ENCODE results near the gene ADCY7.

Gene ADCY7

GRCh38 chr16:50267151-50267631 lies 840 bp downstream of the ADCY7 start:
- DNase-seq (ENCODE audit: insufficient read length, low spot score) (no peak), FAIRE-seq (no peak)
- no peak for TF ChIP-seq POLR2A (IDR thresholded peaks at IDR 0.05; ENCODE audit: low read depth, low read length)

- no peak for DNase-seq (ENCODE audit: insufficient read length, low spot score)
- FAIRE-seq: no peak
Measured at GRCh38 chr16:50267651-50268050, 1.3 kb downstream of the ADCY7 start.

GRCh38 chr16:50268352-50268751 lies 2.0 kb downstream of the ADCY7 start:
- FAIRE-seq (no peak), DNase-seq (ENCODE audit: insufficient read length, low spot score) (no peak)
- no peak for TF ChIP-seq POLR2A (IDR thresholded peaks at IDR 0.05; ENCODE audit: low read depth, low read length)

More at GRCh38 chr16:50267651-50268050, 1.3 kb downstream of the ADCY7 start:
- no peak for TF ChIP-seq POLR2A (IDR thresholded peaks at IDR 0.05; ENCODE audit: low read depth, low read length)

GRCh38 chr16:50269061-50269705 lies 2.8 kb downstream of the ADCY7 start:
- DNase-seq (ENCODE audit: insufficient read length, low spot score) (no peak), FAIRE-seq (no peak)
- no peak for TF ChIP-seq POLR2A (IDR thresholded peaks at IDR 0.05; ENCODE audit: low read depth, low read length)

GRCh38 chr16:50269769-50270509 lies 3.6 kb downstream of the ADCY7 start:
- no peak for TF ChIP-seq POLR2A (IDR thresholded peaks at IDR 0.05; ENCODE audit: low read depth, low read length)
- no peak for FAIRE-seq

GRCh38 chr16:50270510-50271147 lies 4.3 kb downstream of the ADCY7 start:
- TF ChIP-seq POLR2A (IDR thresholded peaks at IDR 0.05; ENCODE audit: low read depth, low read length): no peak
- FAIRE-seq: no peak
- no peak for DNase-seq (ENCODE audit: insufficient read length, low spot score)

More at GRCh38 chr16:50269769-50270509, 3.6 kb downstream of the ADCY7 start:
- no peak for DNase-seq (ENCODE audit: insufficient read length, low spot score)

GRCh38 chr16:50271148-50272041 lies 5.0 kb downstream of the ADCY7 start:
- DNase-seq (ENCODE audit: insufficient read length, low spot score) (no peak), FAIRE-seq (no peak)
- TF ChIP-seq POLR2A (IDR thresholded peaks at IDR 0.05; ENCODE audit: low read depth, low read length): no peak

- FAIRE-seq (no peak), DNase-seq (ENCODE audit: insufficient read length, low spot score) (peak; percentile 67)
- no peak for TF ChIP-seq POLR2A (IDR thresholded peaks at IDR 0.05; ENCODE audit: low read depth, low read length)
Measured at GRCh38 chr16:50272111-50272571, 5.8 kb downstream of the ADCY7 start.

- FAIRE-seq: no peak
- TF ChIP-seq POLR2A (IDR thresholded peaks at IDR 0.05; ENCODE audit: low read depth, low read length): no peak
- no peak for DNase-seq (ENCODE audit: insufficient read length, low spot score)
Measured at GRCh38 chr16:50272687-50273381, 6.5 kb downstream of the ADCY7 start.

- DNase-seq (ENCODE audit: insufficient read length, low spot score): no peak
- TF ChIP-seq POLR2A (IDR thresholded peaks at IDR 0.05; ENCODE audit: low read depth, low read length): no peak
- FAIRE-seq: no peak
Measured at GRCh38 chr16:50273382-50273690, 7.0 kb downstream of the ADCY7 start.

- no peak for FAIRE-seq
- DNase-seq (ENCODE audit: insufficient read length, low spot score): no peak
- no peak for TF ChIP-seq POLR2A (IDR thresholded peaks at IDR 0.05; ENCODE audit: low read depth, low read length)
Measured at GRCh38 chr16:50273888-50274325, 7.6 kb downstream of the ADCY7 start.

- no peak for DNase-seq (ENCODE audit: insufficient read length, low spot score)
Measured at GRCh38 chr16:50274326-50275097, 8.2 kb downstream of the ADCY7 start.

More at GRCh38 chr16:50274326-50275097, 8.2 kb downstream of the ADCY7 start:
- TF ChIP-seq POLR2A (IDR thresholded peaks at IDR 0.05; ENCODE audit: low read depth, low read length): no peak
- no peak for FAIRE-seq
